Esophagus muscularis mucosa (tissue), 4 donors: ENCODE measurements around the gene ZNF296. TPM values are rescaled to one million over a fixed set of nuclear protein-coding genes. Genes with fewer than 3 reads are reported as not detected.

ENCODE experiments used
- DNase-seq: peaks from one replicate; pipeline ENCODE4 v3.0.0-alpha.2; 2017; ENCODE audit errors: extremely low spot score
- H3K27ac ChIP-seq, 4 donors: fragments of 200-600 bp; sonication (generic); replicated peaks in 1 of 4; 1 replicate in 3 of 4; 2 replicates in 1 of 4; pipeline ENCODE4 v1.5.1; 2016 to 2019; ENCODE audit warnings: mild to moderate bottlenecking in 1 of 4
- H3K27me3 ChIP-seq, 4 donors: fragments of 200-600 bp; sonication (generic); one replicate each; pipeline versions ENCODE4 v1.5.1 to v1.6.0; 2016 to 2019
- H3K36me3 ChIP-seq, 4 donors: fragments of 200-600 bp; sonication (generic); one replicate each; pipeline ENCODE4 v1.5.1; 2016 to 2019
- H3K4me1 ChIP-seq, 4 donors: fragments of 200-600 bp; sonication (generic); one replicate each; pipeline ENCODE4 v1.5.1; 2016 to 2019
- H3K4me3 ChIP-seq, 4 donors: fragments of 200-600 bp; sonication (generic); 1 replicate in 2 of 4; 2 replicates in 2 of 4; pipeline ENCODE4 v1.5.1; 2016 to 2019; ENCODE audit warnings: mild to moderate bottlenecking in 4 of 4, moderate library complexity in 1 of 4
- H3K9me3 ChIP-seq, 4 donors: fragments of 200-600 bp; sonication (generic); 1 replicate in 3 of 4; 2 replicates in 1 of 4; pipeline ENCODE4 v1.5.1; 2016 to 2019
- EP300 ChIP-seq: sonication (generic); formaldehyde crosslinking; IDR thresholded peaks from one replicate; pipeline ENCODE4 v1.6.1; 2017; ENCODE audit warnings: antibody characterized with exemption
- POLR2A ChIP-seq: fragments of 450-650 bp; IDR thresholded peaks from one replicate; pipeline ENCODE4 v1.6.1; 2017; ENCODE audit warnings: antibody characterized with exemption, moderate library complexity, mild to moderate bottlenecking, low read depth
- POLR2AphosphoS5 ChIP-seq, 2 donors: sonication (generic); formaldehyde crosslinking; IDR thresholded peaks; one replicate each; pipeline ENCODE4 v1.6.1; 2017; ENCODE audit warnings: antibody characterized with exemption in 2 of 2
- whole genome bisulfite sequencing: methylation state at CpG from one replicate; pipeline ENCODE4 v1.1.5; 2018; 5-methylcytosine and 5-hydroxymethylcytosine counted together
- intact Hi-C: fragments of 100-400 bp; cut with DNase I; formaldehyde crosslinking; loops from one replicate; pipeline ENCODE4 v1.15.1; 2023
- total RNA-seq, 4 donors: library from RNA; depleted of rRNA; stranded (reverse); fragments of >200 nt; gene quantifications; one replicate each; pipeline versions ENCODE4 v1.1.0 to v1.2.1, GENCODE V29; 2016
- TF ChIP-seq, protein P1 (sequence below), 3 experiments: fragments of 200-600 bp in 2 of 3; fragments of 450-650 bp in 1 of 3; sonication (generic) in 2 of 3; IDR thresholded peaks; one replicate each; pipeline ENCODE4 v1.5.1; 2017 to 2019; ENCODE audit warnings: antibody characterized with exemption in 3 of 3, mild to moderate bottlenecking in 2 of 3, moderate library complexity in 1 of 3

Gene ZNF296
- total RNA-seq, 4 donors from 2014 or later = 0.17 to 0.23 TPM; not detected in 2

DNA sequence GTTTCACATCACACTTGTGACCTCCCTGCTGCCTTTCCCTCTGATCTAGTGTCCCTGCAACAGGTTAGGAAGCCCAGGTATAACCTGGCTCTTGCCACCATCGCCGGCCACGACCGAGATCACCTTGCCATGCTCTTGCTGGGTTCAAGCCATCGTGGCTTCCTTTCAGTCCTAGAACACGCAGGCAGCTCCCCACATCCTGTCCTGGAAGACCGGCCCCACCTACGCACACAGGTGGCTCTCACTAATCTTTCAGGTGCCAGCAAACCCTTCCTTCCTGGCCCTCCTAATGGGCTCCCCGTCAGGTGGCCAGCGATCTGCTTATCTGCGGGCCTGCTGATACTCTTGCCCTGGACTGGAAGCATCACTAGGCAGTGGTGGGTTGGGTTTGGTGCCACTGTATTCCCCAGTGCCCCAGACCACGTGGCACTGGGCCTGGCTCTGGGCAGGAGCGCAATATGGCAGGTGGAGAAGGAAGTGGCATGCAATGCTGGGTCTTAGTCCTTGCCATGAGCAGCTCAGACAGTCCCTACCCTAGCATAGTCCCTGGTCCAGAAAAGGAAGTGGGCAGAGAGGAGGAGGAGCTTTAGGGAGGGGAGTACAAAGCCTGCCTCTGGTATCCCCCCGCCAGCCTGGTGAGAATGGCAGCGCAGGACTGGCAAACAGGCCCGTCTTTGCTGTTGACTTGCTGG lies 28.5 kb upstream of the ZNF296 start:
- H3K4me1 ChIP-seq = peaks cover 32 to 58% (median 39%) of the 10 kb centered on the region in 4 donors

DNA sequence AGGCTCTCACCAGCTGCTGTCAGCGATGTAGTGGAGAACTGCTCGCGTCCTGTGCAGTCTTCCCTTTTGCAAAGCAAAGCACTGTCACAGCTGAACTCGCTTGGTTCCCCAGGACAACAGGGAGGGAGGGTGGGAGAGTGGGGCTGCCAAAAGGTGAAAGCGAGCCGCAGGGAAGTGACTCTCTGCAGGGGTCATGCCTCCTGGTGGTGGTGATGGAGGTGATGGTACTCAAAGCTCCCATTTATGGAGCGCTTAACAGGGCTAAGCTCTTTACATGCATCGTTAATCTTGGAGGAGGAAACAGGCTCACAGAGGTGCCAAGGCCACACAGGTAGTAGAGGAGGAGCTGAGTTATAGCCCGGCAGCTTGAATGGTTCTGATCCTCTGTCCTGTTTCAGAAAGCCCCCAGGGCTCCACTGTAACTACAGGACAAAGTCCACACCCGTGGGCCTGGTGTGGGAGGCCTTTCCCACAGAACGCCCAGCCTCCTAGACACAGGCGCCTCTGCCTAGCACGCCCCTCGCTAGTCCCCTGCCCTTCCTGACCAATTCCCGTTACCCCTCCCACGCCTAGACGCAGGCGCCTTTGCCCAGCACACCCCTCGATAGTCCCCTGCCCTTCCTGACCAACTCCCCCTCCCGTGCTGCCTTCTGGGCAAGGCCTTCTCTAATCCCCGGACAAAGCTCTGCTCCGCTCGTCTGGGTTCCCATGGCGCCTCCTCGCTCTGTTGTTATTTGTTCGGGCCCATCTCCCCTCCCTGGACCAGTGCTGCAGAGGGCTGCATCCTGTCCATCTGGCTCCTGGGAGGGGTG lies 27.4 kb upstream of the ZNF296 start:
- Histone ChIP-seq H3K36me3 (peaks cover 0 to 6% (median 0%) of the 10 kb centered on the region in 4 donors), H3K27ac (peak overlapping the region in 1 of 4 donors; percentile 31), H3K27me3 (no peaks in the 10 kb centered on the region), H3K9me3 (no peaks in the 10 kb centered on the region), H3K4me3 (peak overlapping the region in 3 of 4 donors; percentile 15 to 40 (median 30)), H3K4me1 (peaks cover 40 to 69% (median 50%) of the 10 kb centered on the region in 4 donors)
- TF ChIP-seq POLR2A = no peak
- TF ChIP-seq, protein P1, sequence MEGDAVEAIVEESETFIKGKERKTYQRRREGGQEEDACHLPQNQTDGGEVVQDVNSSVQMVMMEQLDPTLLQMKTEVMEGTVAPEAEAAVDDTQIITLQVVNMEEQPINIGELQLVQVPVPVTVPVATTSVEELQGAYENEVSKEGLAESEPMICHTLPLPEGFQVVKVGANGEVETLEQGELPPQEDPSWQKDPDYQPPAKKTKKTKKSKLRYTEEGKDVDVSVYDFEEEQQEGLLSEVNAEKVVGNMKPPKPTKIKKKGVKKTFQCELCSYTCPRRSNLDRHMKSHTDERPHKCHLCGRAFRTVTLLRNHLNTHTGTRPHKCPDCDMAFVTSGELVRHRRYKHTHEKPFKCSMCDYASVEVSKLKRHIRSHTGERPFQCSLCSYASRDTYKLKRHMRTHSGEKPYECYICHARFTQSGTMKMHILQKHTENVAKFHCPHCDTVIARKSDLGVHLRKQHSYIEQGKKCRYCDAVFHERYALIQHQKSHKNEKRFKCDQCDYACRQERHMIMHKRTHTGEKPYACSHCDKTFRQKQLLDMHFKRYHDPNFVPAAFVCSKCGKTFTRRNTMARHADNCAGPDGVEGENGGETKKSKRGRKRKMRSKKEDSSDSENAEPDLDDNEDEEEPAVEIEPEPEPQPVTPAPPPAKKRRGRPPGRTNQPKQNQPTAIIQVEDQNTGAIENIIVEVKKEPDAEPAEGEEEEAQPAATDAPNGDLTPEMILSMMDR (IDR thresholded peaks at IDR 0.05) = no peak
- no peak for TF ChIP-seq EP300
- TF ChIP-seq POLR2AphosphoS5 (IDR thresholded peaks at IDR 0.05) = no peak
- DNase-seq = no peak
- WGBS = 69% methylated on average over 18 of the region's 26 CpGs
- intact Hi-C loops = no loop called here

More for the DNA sequence above, 28.5 kb upstream of the ZNF296 start:
- no peak for DNase-seq
- WGBS = 82% methylated on average over 16 of the region's 16 CpGs
- intact Hi-C loops = no loop called here
- no peak overlapping the region for H3K4me3 ChIP-seq
- no peaks in the 10 kb centered on the region for H3K27me3 ChIP-seq
- H3K9me3 ChIP-seq = no peaks in the 10 kb centered on the region
- H3K36me3 ChIP-seq = peaks cover 0 to 6% (median 0%) of the 10 kb centered on the region in 4 donors
- H3K27ac ChIP-seq = no peak overlapping the region
- TF ChIP-seq, protein P1 (IDR thresholded peaks at IDR 0.05) = no peak
- no peak for TF ChIP-seq EP300

DNA sequence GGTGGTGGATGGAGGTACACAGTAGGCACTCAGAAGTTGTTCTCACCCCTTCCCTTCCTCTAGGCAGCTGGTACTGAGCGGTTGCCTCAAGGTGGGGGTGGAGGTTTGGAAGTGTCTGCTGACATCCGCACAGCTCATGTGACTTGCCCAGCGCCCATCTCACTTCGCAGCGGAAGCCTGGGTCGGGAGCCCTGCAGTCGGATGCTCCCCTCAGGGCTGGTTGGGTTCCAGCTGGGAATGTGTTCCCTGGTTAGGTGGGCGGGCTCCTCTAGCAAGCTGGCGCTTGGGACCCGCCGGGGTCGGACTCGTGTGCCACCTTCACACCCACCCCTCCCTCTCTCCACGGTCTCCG lies 26.9 kb upstream of the ZNF296 start:
- peak overlapping the region in 1 of 4 donors; percentile 31 for H3K27ac ChIP-seq
- peak overlapping the region in 3 of 4 donors; percentile 15 to 40 (median 30) for H3K4me3 ChIP-seq
- H3K9me3 ChIP-seq = no peaks in the 10 kb centered on the region
- no peaks in the 10 kb centered on the region for H3K27me3 ChIP-seq
- TF ChIP-seq POLR2AphosphoS5 (IDR thresholded peaks at IDR 0.05) (peak in 1 of 2 donors; percentile 36), POLR2A (no peak)
- H3K36me3 ChIP-seq = peaks cover 0 to 6% (median 0%) of the 10 kb centered on the region in 4 donors
- DNase-seq = no peak
- intact Hi-C loops = no loop called here
- peaks cover 46 to 75% (median 56%) of the 10 kb centered on the region in 4 donors for H3K4me1 ChIP-seq
- WGBS = 28% methylated on average over 13 of the region's 15 CpGs

DNA sequence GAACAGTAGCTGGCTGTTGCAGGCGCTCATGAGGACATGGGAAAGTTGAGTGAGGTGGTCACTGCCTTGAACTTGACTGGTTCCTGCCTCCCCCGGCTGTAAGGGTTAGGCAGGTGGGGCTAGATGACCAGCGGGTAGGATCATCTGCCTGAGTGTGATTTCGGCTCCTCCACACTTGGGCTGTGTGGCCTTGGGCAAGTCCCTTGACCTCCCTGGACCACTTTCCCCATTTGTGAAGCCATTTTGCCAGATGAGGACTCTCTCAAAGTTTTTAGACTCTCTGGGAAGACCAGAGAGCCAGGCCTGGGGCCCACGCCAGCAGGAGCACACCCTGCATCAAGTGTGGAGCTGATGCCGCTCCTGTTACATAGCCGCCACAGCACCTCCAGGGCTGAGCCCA lies 26.2 kb upstream of the ZNF296 start:
- no peak for DNase-seq
- intact Hi-C loops = no loop called here

More for the DNA sequence above, 26.2 kb upstream of the ZNF296 start:
- no peak overlapping the region for H3K4me3 ChIP-seq
- no peak overlapping the region for H3K27ac ChIP-seq
- no peaks in the 10 kb centered on the region for H3K27me3 ChIP-seq
- TF ChIP-seq, protein P1 (IDR thresholded peaks at IDR 0.05) = no peak
- TF ChIP-seq POLR2A (no peak), EP300 (no peak), POLR2AphosphoS5 (IDR thresholded peaks at IDR 0.05) (no peak)
- peaks cover 53 to 81% (median 62%) of the 10 kb centered on the region in 4 donors for H3K4me1 ChIP-seq
- peaks cover 0 to 6% (median 0%) of the 10 kb centered on the region in 4 donors for H3K36me3 ChIP-seq
- no peaks in the 10 kb centered on the region for H3K9me3 ChIP-seq
- 99% methylated on average over 6 of the region's 7 CpGs for WGBS
